ENCODE results near the gene HLF.
A peak's percentile ranks its signal among the peaks of the same experiment; 100 is the strongest.

The HLF gene, protein sequence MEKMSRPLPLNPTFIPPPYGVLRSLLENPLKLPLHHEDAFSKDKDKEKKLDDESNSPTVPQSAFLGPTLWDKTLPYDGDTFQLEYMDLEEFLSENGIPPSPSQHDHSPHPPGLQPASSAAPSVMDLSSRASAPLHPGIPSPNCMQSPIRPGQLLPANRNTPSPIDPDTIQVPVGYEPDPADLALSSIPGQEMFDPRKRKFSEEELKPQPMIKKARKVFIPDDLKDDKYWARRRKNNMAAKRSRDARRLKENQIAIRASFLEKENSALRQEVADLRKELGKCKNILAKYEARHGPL

DNA sequence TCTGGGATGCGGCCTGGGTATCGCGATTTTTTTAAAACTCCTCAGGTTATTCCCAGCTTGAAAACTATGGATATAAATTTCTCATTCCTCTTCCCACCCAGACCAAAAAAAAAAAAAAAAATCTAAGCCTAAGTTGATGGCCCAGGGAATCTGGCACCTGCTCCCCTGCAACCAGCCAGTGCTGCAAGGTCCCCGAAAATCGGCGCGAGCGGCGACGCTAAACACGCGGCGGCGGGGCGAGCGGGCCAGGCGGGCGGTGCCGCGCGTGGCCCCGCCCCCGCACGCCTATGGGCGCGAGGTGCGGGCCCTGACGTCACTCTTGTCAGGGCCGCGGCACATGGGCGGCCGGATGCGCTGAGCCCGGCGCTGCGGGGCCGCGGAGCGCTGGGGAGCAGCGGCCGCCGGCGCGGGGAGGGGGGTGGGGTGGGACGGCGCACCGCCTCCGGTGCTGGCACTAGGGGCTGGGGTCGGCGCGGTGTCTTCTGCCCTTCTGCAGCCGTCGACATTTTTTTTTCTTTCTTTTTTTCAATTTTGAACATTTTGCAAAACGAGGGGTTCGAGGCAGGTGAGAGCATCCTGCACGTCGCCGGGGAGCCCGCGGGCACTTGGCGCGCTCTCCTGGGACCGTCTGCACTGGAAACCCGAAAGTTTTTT lies at the start of gene HLF:
TSS of gene HLF (plus strand) at position 316 of the 654 bp plus-strand sequence. CDS start 525 bp downstream, outside the sequence.
- peak within 1 kb of the TSS; percentile 27 for H3K4me3 ChIP-seq (ENCODE audit: low read depth, low read length)

DNA sequence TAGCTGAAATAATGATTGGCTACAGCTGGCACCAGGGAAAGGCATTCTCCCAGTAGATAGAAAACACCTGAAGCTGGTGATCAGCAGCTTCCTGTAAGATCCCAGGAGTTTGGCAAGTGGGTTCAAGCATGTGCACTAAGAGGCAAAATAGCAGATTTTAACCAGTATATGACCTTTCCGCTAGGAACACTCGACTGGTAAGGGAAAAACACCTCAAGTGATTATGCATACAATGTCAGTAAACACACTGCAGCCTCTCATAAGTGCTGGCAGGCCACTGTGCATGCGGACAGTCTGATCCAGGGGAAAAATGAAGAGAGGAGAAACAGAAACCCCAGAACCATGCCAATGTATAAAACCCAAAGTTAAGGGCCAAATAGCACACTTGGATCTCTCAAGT lies 49.0 kb upstream of the HLF start:
- no peak overlapping the region for H3K4me3 ChIP-seq (ENCODE audit: low read depth, low read length)

DNA sequence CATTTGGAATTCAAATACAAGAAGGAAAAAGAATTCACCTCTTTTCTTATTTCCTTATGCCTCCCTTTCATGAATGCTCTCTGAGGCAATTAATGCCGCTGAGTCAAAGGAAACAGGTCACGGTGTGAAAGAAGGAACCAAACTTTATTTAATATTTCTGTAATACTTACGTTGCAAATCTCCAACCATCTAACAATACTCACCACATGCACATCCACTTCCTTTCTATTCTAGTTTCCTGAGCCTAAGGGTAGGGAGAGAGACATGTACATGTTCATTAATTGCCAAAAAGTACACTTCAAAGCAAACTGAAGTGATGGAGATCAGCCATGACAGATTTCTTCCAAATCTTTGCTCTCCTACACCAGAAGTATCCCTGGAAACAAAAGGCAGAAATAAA lies 47.9 kb upstream of the HLF start:
- no peak overlapping the region for H3K4me3 ChIP-seq (ENCODE audit: low read depth, low read length)

DNA sequence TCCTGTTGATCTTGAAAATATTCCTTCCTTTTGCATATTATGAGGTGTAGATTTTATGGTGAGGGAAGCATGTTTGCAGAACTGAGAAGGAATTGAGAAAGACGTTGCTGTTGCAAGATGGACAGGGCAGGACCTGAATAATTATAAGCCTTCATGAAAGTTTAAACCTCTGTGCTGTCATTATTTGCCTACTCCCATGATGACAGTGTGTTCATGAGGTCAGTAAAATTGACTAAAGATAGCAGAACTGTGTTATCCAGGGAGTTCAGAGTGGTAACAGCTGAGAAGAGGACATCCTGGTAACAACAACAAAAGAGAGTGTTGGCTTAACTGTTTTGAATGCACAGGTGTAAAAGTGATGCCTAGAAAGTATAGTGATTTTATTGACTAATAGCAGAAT lies 45.3 kb upstream of the HLF start:
- no peak overlapping the region for H3K4me3 ChIP-seq (ENCODE audit: low read depth, low read length)

DNA sequence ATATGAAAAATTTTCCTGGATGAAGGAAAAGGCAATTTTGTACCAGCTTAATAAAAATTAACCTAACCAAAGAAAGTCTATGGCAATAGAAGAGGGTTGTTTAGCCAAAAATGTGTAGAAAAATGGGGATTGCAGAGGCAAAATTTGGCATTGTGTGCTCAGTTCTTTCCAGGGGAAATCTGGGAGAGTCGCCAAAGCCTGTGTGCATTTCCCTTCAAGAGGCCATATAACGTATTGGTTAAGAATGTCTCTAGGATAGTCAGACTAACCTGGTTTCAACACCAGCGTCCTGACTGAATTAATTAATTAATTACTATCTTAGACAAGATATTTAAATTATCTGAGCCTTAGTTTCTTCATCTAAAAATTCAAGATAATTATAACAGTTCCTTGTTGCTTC lies 44.8 kb upstream of the HLF start:
- H3K4me3 ChIP-seq (ENCODE audit: low read depth, low read length): no peak overlapping the region

DNA sequence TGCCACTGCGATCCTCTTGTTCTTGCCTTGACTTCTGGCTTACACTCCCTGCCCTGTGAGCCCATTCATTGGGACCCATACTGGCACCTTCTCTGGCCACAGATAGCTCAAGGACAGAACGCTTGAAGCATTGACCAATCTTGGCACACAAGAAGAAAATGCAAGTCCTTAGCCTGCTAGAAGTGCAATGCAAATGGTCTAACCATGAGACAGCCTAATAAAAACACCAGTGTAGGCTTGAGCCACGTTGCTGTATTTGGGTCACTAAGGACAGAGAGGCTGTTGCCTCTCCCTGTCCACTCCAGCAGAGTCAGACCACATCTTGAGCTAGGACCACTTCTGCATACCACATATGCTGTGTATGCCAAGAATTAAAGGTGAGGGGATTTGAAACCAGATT lies 41.2 kb upstream of the HLF start:
- H3K4me3 ChIP-seq (ENCODE audit: low read depth, low read length): no peak overlapping the region

DNA sequence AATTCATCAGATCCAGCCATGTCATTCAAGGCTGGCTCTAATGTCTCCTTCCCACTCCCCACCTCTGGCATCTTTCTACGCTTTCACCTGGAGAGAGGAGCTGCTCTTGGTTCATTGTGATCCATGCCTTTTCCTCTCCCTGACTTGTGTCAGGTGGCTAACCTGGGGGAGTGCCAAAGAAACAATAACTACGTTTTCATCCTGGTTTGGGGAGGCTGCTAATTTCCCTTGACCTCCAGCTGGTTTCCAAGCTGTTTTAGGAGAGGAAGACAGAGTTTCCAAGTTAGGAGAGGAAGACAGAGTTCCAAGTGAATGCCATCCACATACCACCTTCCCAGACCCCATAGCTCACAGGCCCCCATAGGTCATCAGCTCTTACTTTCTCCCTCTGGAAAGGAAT lies 40.0 kb upstream of the HLF start:
- H3K4me3 ChIP-seq (ENCODE audit: low read depth, low read length): no peak overlapping the region

DNA sequence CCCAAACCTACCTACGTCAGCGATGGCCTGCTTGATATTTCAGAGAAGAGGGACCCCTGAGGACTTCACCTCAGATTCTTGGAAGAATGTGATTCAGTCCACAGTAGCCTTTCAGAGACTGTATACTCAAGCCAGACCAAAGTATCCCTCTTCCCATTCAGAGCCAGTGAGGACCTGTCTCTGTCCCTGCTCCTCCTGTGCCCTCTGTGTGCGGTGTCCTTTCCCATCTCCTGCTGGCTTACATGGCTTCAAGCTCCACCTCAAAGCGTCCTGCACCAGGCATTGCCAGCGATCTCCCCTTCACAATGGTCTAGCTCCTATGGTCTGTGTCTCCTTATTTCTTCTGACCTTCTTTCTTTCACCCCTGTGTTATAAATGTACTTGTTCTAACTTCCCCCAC lies 39.5 kb upstream of the HLF start:
- no peak overlapping the region for H3K4me3 ChIP-seq (ENCODE audit: low read depth, low read length)

DNA sequence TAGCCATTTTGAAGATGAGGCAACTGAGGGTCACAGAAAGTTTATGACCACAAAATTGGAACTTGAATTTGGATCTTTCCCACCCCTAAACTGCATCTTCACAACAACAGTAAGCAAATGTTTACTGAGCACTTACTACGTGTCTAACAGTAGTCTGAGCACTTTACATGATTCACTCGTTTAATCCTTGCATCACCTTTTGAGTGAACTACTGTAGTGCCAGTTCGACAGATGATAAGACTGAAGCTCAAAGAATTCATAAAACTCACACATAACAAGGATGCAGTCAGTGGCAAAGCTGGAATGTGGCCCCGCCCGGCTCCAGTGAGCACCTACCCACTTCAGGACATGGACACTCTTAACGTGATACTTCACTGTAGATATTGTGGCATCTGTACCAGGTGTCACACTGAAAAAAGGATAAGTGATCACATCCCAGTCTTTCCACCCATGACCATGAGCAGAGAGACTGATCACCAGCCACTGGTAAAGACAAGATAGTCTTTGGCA lies 36.0 kb upstream of the HLF start:
- no peak overlapping the region for H3K4me3 ChIP-seq (ENCODE audit: low read depth, low read length)

DNA sequence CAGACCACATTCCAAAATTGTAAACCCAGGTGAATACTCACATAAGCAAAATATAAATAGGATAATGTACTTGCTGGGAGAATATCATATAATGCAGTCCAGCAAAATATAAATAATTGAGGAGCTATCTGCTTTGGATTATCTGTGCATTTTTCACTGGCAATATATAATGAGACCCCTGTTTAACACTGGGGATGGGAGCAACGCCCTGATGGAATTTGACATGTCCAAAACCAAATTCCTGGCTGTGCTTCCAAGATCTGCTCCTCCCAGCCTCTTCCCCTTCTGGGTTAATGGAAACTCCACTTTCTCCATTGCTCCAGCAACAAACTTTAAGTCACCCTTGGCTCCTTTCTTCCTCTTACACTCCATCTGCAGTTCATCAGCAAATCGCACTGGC lies 35.5 kb upstream of the HLF start:
- H3K4me3 ChIP-seq (ENCODE audit: low read depth, low read length): no peak overlapping the region

DNA sequence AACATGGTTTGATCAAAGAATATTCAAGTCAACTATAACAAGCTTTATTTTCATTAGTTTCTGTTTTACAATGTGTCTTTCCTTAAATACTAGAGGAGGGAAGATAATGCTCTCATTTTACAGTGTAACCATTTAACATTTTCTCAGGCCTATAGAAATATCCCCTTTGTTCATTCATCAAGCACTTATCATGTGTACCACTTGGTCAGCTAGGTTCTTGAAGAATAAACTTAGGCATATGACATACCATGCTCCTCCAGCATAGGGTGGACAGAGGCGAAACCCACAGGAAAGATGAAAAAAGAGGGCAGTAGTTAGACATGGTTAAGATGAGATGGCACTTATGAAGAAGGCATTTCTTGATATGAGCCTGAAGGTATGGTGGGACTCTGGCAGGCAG lies 34.0 kb upstream of the HLF start:
- no peak overlapping the region for H3K4me3 ChIP-seq (ENCODE audit: low read depth, low read length)

DNA sequence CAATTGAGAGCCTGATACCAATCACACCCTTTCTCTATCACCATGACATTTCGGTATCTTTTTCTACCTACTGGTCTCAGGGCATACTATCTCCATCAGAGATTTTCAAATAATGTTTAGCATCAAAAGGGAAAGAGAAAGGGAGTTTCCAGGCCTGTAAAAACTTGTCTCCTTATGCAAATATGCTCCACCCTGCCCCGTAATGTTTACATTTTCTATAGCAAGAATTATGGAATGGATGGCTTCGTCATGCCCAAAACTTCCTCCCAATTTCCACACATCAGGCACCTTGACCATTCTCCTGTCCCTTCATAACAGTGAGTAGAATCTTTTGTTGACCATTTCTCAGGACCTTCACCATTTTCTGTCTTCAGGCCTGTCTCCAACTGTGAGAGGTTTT lies 30.9 kb upstream of the HLF start:
- H3K4me3 ChIP-seq (ENCODE audit: low read depth, low read length): no peak overlapping the region

DNA sequence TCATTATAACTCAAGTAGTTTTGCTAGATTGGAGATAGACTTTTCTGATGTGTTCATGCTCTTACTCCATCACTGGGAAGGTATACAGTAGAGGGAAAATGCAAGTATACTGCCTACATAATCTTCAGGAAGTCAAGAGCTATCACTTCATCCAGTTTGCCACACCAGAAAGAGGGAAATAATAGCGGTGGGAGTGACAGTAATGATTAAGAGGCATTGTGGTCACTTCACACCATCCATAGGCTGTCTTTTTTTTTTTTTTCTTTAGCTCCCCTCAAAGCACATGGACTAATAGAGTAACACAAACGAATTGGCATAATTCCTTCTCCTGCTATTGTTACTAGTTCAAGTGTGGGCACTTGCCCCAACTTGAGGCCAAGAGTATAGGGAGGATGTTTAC lies 28.4 kb upstream of the HLF start:
- H3K4me3 ChIP-seq (ENCODE audit: low read depth, low read length): no peak overlapping the region

DNA sequence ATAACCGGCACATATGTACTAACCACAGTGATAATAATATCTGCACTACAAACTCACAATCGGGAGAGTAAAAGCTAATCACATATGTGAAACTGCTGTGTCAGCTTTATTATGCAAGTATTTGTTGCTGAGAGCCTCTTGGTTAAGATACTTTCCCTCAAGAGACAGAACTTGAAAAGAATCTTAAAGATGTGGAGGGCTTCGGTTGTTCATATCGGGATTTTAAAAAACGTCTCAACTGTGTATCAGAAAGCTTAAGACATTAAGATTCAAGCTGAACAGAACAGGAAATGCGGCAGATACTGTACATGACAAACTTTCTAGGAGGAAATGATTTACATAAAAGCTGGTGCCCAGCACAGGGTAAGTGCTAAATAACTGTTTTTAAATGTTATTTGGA lies 27.5 kb upstream of the HLF start:
- H3K4me3 ChIP-seq (ENCODE audit: low read depth, low read length): no peak overlapping the region

DNA sequence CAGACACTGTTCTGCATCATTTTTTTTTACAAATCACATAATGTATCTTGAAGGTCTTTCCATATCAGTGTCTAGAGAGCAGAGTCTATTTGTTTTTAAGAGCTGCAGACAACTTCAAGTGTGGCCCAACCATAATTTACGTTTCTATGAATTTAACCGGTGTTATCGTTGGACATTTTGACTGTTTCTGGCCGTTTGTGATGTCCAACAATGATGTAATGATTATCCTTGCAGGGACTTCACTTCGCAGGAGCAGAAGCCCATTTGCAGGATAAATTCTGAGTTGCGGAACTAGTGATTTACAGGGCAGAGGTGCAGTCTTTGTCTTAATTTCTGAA lies 26.9 kb upstream of the HLF start:
- peak overlapping the region; percentile 27 for H3K4me3 ChIP-seq (ENCODE audit: low read depth, low read length)

DNA sequence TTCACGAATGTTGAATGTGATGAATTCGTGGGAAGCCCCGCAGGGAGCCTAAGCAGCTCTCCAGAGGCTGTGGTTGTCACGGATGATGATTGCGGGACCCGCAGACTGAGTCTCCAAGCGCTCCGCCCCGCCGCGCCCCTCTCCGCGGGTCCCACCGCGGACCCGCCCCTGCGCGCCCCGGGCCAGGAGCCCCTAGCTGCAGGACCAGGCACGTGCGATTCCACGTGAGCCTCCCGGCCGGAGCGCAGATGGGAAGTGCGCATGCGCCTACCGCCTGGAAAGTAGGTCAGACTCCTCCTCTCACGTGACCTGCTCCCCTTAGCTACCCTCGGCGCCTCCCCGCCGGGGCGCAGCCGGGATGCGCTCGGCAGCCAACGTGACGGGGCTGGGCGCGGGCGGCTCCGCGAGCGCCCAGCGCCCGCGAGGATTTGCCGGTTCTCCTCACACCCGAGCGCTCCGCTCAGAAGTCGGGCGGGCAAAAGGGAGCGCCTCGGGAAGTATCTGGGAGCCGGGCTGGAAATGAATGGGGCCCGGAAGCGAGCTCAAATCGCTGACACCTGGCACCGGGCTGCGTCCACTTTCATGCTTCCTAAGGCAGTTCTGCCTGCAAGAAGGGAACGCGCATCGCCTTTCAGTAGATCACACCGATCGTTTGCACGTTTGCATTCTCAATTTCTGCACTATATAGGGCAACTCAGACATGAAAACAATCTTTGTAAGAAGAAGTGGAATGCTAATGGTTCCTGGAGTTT lies 26.4 kb upstream of the HLF start:
- H3K4me3 ChIP-seq (ENCODE audit: low read depth, low read length): peak overlapping the region; percentile 69

DNA sequence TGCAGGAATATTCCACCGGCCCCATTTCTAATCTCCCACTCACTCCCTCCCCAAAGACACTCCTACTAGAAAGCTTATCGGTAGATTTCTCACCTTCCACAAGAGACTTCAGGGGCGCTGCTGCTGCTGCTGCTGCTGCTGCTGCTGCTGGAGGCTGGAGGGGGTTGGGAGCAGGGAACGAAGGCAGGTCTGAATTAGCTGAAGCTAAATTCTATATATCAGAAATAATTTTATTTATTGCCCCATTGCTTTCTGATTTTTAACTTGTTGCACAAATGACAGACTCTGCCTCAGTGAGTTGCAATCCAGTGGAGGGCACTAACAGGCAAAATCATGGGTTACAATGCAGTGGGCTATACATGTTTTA lies 25.8 kb upstream of the HLF start:
- peak overlapping the region; percentile 69 for H3K4me3 ChIP-seq (ENCODE audit: low read depth, low read length)

DNA sequence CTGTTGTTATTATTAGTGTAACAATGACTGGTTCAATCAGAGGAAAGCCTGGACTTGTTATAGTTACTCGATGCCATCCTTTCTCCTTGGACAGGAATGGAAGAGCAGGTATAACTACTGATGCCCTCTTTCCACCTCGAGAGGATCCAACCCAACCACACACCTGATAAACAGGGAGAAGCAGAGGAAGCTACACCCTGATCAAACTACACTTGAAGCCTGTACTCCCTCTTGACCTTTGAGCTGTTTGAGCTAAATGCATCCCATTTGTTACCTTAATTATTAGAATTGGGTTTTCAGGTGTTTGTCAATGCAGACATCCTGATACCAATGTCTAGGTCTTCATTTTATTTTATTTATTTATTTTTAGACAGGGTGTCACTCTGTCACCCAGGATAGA lies 23.7 kb upstream of the HLF start:
- no peak overlapping the region for H3K4me3 ChIP-seq (ENCODE audit: low read depth, low read length)

DNA sequence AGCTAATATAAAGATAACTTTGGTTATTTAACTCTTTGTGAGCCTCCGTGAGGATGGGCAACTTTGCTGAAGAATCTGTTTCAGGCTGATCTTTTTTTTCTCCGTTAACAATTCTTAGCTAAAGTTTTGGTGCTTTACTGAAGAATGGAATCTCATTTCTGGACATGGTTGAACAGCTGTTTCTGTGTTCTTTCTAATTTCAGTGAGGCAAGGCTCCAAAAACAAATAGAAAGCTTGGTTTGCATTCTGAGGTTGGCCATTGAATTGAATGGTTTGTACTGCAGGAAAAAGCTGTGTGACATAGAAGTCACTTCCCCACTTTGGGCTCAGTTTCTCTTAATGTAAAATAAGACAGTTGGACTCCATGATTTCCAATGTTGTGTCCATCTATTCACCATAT lies 22.3 kb upstream of the HLF start:
- no peak overlapping the region for H3K4me3 ChIP-seq (ENCODE audit: low read depth, low read length)

DNA sequence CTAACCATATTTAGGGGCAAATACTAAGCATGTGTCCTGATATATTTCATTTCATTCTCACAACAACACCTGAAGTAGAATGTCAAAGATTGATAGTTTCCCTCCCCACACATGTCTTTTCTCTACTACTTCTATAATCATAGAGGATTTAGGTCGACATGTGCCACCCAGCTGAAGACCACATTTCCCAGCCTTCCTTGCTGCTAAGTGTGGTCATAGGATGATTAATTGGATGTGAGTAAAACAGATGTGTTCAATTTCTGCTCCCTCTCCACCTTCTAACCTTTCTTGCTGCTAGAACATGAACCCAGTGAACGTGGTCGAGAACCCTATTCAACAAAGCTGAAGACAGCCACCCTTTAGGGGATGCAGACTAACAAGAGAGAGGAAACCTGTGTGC lies 18.8 kb upstream of the HLF start:
- H3K4me3 ChIP-seq (ENCODE audit: low read depth, low read length): no peak overlapping the region

DNA sequence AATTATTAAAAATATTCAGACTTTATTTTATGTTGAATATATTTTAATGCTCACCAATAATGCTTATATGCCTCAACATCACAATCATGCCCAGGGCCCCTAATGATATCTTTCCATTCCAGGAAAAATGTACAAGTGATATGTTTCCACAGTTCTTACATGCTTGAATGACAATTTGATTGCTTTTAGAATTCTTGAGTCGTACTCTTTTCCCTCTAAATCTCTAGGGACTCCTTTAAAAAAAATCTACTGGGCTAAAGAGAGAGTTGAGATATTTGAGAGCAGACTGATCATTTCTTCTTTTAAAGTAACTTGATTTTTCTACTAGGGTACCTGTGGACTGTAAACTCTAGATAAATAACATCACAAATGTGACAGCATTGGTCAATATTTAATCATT lies 18.2 kb upstream of the HLF start:
- H3K4me3 ChIP-seq (ENCODE audit: low read depth, low read length): no peak overlapping the region

DNA sequence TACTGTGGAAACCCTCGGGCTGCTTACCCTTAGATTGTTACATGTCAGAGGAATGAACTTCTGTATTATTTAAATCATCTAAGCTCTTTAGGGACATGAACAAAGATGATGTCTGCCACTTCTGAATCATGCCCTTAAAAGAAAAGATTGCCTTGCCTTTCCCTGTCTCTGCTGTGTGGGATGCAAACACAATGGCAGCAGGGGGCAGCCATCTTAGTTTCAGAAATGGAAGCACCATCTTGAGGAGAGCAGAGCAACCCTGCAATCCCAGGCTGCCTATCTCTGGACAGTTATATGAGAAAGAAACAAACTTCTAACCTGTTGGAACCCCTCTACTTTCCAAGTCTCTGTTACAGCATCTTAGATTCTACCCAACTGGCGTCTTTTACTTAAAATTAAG lies 16.7 kb upstream of the HLF start:
- no peak overlapping the region for H3K4me3 ChIP-seq (ENCODE audit: low read depth, low read length)
